Spleen (tissue), 11 donors: ENCODE data around the gene H1-8. TPM values are rescaled to one million over a fixed set of nuclear protein-coding genes. Genes with fewer than 3 reads are reported as not detected.
"Not testable (repeated sequence)": the region's sequence is repeated elsewhere in the genome, so short reads cannot be mapped to it uniquely, and the experiment has no call there.

Experiments
- DNase-seq: peaks from one replicate; pipeline ENCODE4 v3.0.0-alpha.2; 2020
- H3K27ac ChIP-seq, 8 donors: fragments of 200-600 bp; sonication (generic) in 7 of 8; 1 replicate in 4 of 8; 2 replicates in 4 of 8; pipeline versions ENCODE4 v1.5.0 to v1.8.0; 2016 to 2021; ENCODE audit warnings: inconsistent platforms in 4 of 8, mild to moderate bottlenecking in 4 of 8, moderate library complexity in 1 of 8
- H3K27me3 ChIP-seq, 7 donors: fragments of 200-600 bp; sonication (generic) in 6 of 7; replicated peaks in 1 of 7; 1 replicate in 4 of 7; 2 replicates in 3 of 7; pipeline versions ENCODE4 v1.5.0 to v1.8.0; 2016 to 2021; ENCODE audit warnings: inconsistent platforms in 3 of 7, mild to moderate bottlenecking in 1 of 7
- H3K36me3 ChIP-seq, 6 donors: fragments of 200-600 bp; sonication (generic) in 5 of 6; 1 replicate in 4 of 6; 2 replicates in 2 of 6; pipeline versions ENCODE4 v1.5.0 to v1.8.0; 2016 to 2021; ENCODE audit warnings: inconsistent platforms in 2 of 6
- H3K4me1 ChIP-seq, 6 donors: fragments of 200-600 bp; sonication (generic) in 5 of 6; 1 replicate in 3 of 6; 2 replicates in 3 of 6; pipeline versions ENCODE4 v1.5.0 to v1.8.0; 2016 to 2021; ENCODE audit warnings: inconsistent platforms in 3 of 6
- H3K4me3 ChIP-seq, 8 donors: fragments of 200-600 bp; sonication (generic) in 7 of 8; 1 replicate in 4 of 8; 2 replicates in 4 of 8; pipeline versions ENCODE4 v1.5.0 to v1.8.0; 2016 to 2021; ENCODE audit warnings: inconsistent platforms in 4 of 8, mild to moderate bottlenecking in 4 of 8, moderate library complexity in 2 of 8
- H3K9me3 ChIP-seq, 8 donors: fragments of 200-600 bp; sonication (generic) in 7 of 8; 1 replicate in 4 of 8; 2 replicates in 4 of 8; pipeline versions ENCODE4 v1.5.0 to v1.8.0; 2016 to 2021; ENCODE audit warnings: inconsistent platforms in 4 of 8
- POLR2A ChIP-seq, 3 donors: fragments of 450-650 bp; IDR thresholded peaks; one replicate each; pipeline ENCODE4 v1.5.1; 2017; ENCODE audit warnings: antibody characterized with exemption in 3 of 3, mild to moderate bottlenecking in 1 of 3
- POLR2AphosphoS5 ChIP-seq, 3 donors: sonication (generic); formaldehyde crosslinking; IDR thresholded peaks; one replicate each; pipeline ENCODE4 v1.5.1; 2017; ENCODE audit warnings: antibody characterized with exemption in 3 of 3
- WGBS, 5 donors: extraction: QIAGEN DNeasy Blood & Tissue Kit in 3 of 5; methylation state at CpG; one replicate each; pipeline versions ENCODE4 v1.1.5 to v1.1.7; 2013 to 2018; 5-methylcytosine and 5-hydroxymethylcytosine counted together
- intact Hi-C: fragments of 100-400 bp; cut with DNase I; formaldehyde crosslinking; loops from one replicate; pipeline ENCODE4 v1.15.0; 2023; ENCODE audit warnings: low total_unique reads
- polyA plus RNA-seq, 3 donors: library from polyadenylated mRNA; stranded (reverse); fragments of 200-250 nt; gene quantifications; one replicate each; pipeline ENCODE4 v1.2.1, GENCODE V29; 2013
- total RNA-seq, 7 donors: library from RNA; depleted of rRNA in 3 of 7; stranded (reverse); fragments of >200 nt in 3 of 7; fragmentation: NEBNext Ultra II Directional in 4 of 7; extraction: Animal tissue kit (Norgen Biotek cat#: 25700) in 4 of 7; gene quantifications; one replicate each; pipeline versions ENCODE4 v1.1.0 to v1.2.1, GENCODE V29; 2016 to 2021
- TF ChIP-seq, protein P1 (sequence below), 11 experiments: fragments of 200-600 bp in 7 of 11; fragments of 450-650 bp in 4 of 11; sonication (generic) in 4 of 11; IDR thresholded peaks in 8 of 11; conservative IDR thresholded peaks in 3 of 11; 1 replicate in 7 of 11; 2 replicates in 4 of 11; pipeline versions ENCODE4 v1.4.0 to v1.8.0; 2016 to 2021; ENCODE audit warnings: antibody characterized with exemption in 11 of 11, inconsistent platforms in 4 of 11, mild to moderate bottlenecking in 1 of 11
- donor health status: healthy with polysubstance abuse.
- donor health status: DM: no; HTN: no; CAD: no; lungs with moderate emphysema.
- donor health status: DM: no; HTN: no; CAD: no.
- donor health status: Bipolar disorder and iron deficiency.
- donor health status: healthy.
- donor health status: DM: no; HTN: no; CAD: no.
- donor health status: DM: yes; HTN: yes; CAD: no.

The H1-8 gene
- total and polyA plus RNA-seq, 10 donors = not detected

DNA sequence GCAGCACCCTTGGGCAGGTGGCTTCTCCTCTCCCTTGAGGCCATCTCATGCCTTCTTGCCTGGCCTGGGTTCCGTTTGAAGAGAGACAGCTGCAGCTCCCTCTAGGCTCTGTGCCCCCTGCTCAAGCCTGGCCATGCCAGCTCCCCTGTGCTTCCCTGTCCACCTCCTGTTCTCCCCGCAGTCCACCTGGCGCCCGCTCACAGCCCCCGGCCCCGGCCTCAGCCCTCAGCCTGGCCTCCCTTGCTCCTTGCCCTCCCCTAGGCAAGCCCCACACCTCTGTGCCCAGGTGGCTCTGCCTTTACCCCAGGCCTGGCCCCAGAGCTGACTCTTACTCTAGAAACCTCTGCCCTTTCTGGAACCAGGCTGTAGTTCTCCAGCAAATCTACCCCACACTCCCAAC is 28.4 kb upstream of the H1-8 start:
- TF ChIP-seq POLR2AphosphoS5 (IDR thresholded peaks at IDR 0.05) = no peak
- TF ChIP-seq, protein P1, sequence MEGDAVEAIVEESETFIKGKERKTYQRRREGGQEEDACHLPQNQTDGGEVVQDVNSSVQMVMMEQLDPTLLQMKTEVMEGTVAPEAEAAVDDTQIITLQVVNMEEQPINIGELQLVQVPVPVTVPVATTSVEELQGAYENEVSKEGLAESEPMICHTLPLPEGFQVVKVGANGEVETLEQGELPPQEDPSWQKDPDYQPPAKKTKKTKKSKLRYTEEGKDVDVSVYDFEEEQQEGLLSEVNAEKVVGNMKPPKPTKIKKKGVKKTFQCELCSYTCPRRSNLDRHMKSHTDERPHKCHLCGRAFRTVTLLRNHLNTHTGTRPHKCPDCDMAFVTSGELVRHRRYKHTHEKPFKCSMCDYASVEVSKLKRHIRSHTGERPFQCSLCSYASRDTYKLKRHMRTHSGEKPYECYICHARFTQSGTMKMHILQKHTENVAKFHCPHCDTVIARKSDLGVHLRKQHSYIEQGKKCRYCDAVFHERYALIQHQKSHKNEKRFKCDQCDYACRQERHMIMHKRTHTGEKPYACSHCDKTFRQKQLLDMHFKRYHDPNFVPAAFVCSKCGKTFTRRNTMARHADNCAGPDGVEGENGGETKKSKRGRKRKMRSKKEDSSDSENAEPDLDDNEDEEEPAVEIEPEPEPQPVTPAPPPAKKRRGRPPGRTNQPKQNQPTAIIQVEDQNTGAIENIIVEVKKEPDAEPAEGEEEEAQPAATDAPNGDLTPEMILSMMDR (IDR thresholded peaks at IDR 0.05 in 8 of 11, conservative IDR thresholded peaks at IDR 0.05 in 3 of 11) = no peak
- Histone ChIP-seq H3K27ac (peak overlapping the region in 1 of 8 donors; percentile 46), H3K9me3 (no peaks in the 10 kb centered on the region), H3K4me1 (peaks cover 0 to 17% (median 7%) of the 10 kb centered on the region in 6 donors), H3K4me3 (no peak overlapping the region), H3K36me3 (peaks cover 0 to 79% (median 5%) of the 10 kb centered on the region in 6 donors), H3K27me3 (no peaks in the 10 kb centered on the region)
- intact Hi-C loops = no loop called here
- peak; percentile 69 for DNase-seq
- 89 to 94% (median 91%) methylated on average over 6 of the region's 6 CpGs for WGBS, 5 donors

DNA sequence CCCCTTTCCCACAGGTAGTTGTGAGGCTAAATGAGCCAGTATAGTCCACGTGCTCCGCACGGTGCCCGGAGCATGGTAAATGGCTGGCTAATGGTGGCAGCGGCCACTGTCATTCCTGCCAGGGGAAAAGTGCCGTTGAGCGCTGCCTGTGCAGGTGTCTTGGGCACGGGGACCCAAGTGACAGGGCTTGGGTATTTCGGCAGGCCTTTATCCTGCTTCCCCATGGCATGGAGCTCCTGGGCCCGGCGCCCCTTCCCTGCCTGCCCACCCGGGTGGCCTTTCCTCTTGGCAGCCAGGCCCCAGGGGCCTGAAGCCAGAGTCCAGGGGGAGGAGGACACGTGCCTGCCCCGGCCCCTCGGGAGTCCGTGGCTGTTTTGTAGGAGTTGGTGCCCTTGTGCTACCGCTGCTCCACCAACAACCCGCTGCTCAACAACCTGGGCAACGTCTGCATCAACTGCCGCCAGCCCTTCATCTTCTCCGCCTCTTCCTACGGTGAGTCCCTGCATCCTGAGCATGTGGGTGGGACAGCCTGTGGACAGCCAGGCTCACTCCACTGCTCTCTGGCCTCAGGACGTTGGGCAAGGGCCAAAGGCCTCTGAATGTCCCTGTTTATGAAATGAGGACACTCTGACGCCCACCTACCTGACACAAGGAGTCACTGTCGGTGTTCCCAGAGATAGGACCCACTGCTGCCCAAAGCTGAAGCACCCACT is 27.7 kb upstream of the H1-8 start:
- H3K27me3 ChIP-seq, H3K27ac ChIP-seq, intact Hi-C loops, H3K9me3 ChIP-seq, H3K4me3 ChIP-seq: not testable (repeated sequence)
- H3K36me3 ChIP-seq = peaks cover 0 to 77% (median 6%) of the 10 kb centered on the region in 6 donors
- DNase-seq = peak; percentile 51
- H3K4me1 ChIP-seq = peaks cover 0 to 17% (median 7%) of the 10 kb centered on the region in 6 donors
- 89 to 94% (median 91%) methylated on average over 12 to 21 of the region's 25 CpGs for WGBS, 5 donors

DNA sequence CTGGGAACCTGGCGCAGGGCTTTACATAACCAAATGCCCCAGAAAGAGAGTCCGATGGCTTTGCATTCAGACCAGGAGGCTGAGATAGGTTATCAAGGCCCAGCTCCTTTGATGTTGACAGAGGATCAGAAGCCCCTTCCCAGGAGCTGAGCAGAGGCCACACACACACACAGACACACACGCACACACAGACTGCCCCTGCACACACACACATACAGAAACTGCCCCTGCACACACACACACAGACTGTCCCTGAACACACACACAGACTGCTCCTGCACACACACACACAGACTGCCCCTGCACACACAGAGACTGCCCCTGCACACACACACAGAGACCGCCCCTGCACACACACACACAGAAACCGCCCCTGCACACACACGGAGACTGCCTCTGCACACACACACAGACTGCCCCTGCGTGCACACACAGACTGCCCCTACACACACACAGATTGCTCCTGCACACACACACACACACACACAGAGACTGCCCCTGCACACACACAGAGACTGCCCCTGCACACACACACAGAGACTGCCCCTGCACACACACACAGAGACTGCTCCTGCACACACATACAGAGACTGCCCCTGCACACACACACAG is 27.0 kb upstream of the H1-8 start:
- H3K4me3 ChIP-seq, H3K9me3 ChIP-seq, intact Hi-C loops, H3K27ac ChIP-seq, H3K27me3 ChIP-seq, DNase-seq: not testable (repeated sequence)
- Histone ChIP-seq H3K4me1 (peaks cover 0 to 17% (median 7%) of the 10 kb centered on the region in 6 donors), H3K36me3 (peaks cover 0 to 73% (median 6%) of the 10 kb centered on the region in 6 donors)
- 91 to 98% (median 95%) methylated on average over 5 to 7 of the region's 7 CpGs for WGBS, 5 donors

DNA sequence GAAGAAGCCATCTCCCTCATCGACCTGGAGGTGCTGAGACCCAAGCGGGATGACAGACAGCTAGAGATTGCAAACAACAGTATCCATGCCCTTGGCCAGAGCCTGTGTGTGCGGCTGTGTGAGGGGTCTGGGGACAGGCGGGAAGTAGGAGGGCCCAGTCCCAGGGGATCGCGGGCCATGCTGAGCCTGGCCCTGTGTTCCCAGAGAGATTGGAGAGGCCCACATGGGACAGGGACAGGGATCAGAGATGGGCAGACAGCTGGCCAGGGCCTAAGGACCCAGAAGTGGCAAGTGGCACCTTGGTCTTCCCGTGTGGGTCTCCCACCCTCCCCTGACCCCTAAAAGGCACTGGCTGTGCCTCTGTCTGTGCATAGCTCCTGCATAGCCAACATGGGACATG is 25.5 kb upstream of the H1-8 start:
- H3K36me3 ChIP-seq = peaks cover 0 to 63% (median 5%) of the 10 kb centered on the region in 6 donors
- H3K4me3 ChIP-seq = no peak overlapping the region
- intact Hi-C loops = no loop called here
- DNase-seq = peak; percentile 54
- no peaks in the 10 kb centered on the region for H3K27me3 ChIP-seq
- TF ChIP-seq POLR2A (IDR thresholded peaks at IDR 0.05) (no peak), POLR2AphosphoS5 (IDR thresholded peaks at IDR 0.05) (no peak)
- TF ChIP-seq, protein P1 (IDR thresholded peaks at IDR 0.05 in 8 of 11, conservative IDR thresholded peaks at IDR 0.05 in 3 of 11) = no peak
- H3K9me3 ChIP-seq = no peaks in the 10 kb centered on the region
- no peak overlapping the region for H3K27ac ChIP-seq
- 78 to 99% (median 91%) methylated on average over 3 to 7 of the region's 7 CpGs for WGBS, 5 donors
- H3K4me1 ChIP-seq = peaks cover 0 to 17% (median 7%) of the 10 kb centered on the region in 6 donors

DNA sequence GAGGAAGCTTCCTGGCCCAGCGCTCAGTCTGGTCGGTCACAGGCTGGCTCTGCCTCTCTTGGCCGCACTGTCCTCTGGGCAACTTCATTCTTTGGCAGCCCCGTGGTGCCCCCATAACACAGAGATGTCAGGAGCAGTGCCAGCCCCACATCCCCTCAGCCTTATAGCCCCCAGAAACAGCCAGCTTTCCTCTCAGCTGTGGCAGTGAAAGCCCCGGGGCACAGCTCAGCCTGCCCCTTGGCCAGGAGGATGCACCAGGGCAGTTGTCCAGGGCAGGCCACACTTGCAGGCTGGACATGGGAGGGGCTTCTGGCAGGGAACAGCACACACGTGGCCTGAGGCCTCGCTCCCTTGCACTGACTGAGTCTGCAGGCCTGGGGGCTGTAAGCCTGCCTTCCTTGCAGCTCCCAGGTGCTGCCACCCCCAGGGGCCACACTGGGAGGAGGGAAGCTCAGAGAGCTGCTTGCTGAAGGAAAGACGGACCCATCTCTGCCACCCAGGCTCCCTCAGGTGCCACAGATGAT is 24.9 kb upstream of the H1-8 start:
- Histone ChIP-seq H3K27me3 (no peaks in the 10 kb centered on the region), H3K4me1 (peaks cover 0 to 15% (median 7%) of the 10 kb centered on the region in 6 donors), H3K9me3 (no peaks in the 10 kb centered on the region), H3K27ac (no peak overlapping the region), H3K36me3 (peaks cover 0 to 57% (median 4%) of the 10 kb centered on the region in 6 donors), H3K4me3 (no peak overlapping the region)
- 87 to 93% (median 89%) methylated on average over 4 to 8 of the region's 8 CpGs for WGBS, 5 donors
- TF ChIP-seq POLR2A (IDR thresholded peaks at IDR 0.05) = no peak
- TF ChIP-seq, protein P1 (IDR thresholded peaks at IDR 0.05 in 8 of 11, conservative IDR thresholded peaks at IDR 0.05 in 3 of 11) = no peak
- TF ChIP-seq POLR2AphosphoS5 (IDR thresholded peaks at IDR 0.05) = no peak
- peak; percentile 69 for DNase-seq
- intact Hi-C loops = no loop called here
